Lung (tissue), 12 donors: Measurements from ENCODE around the gene ARSB. TPM values are rescaled to one million over a fixed set of nuclear protein-coding genes. Genes with fewer than 3 reads are reported as not detected.

ENCODE experiments used
- ATAC-seq: fragments of 200-7000 bp; cut with Tn5 transposase; one replicate; pipeline ENCODE4 v1.9.1; 2020; ENCODE audit warnings: moderate number of reproducible peaks; ENCODE audit not compliant: insufficient read depth, low FRiP score
- DNase-seq, 3 donors: peaks; one replicate each; pipeline ENCODE4 v3.0.0-alpha.2; 2013 to 2017
- H3K27ac ChIP-seq, 2 donors: one replicate each; pipeline ENCODE4 v1.5.1; 2013; ENCODE audit warnings: mild to moderate bottlenecking in 2 of 2, moderate library complexity in 2 of 2, control low read depth in 1 of 2, inconsistent platforms in 1 of 2, low read depth in 1 of 2, low read length in 1 of 2
- H3K27me3 ChIP-seq, 3 donors: one replicate each; pipeline ENCODE4 v1.5.1; 2013; ENCODE audit warnings: low read length in 2 of 3; ENCODE audit not compliant: control insufficient read depth in 3 of 3, insufficient read depth in 3 of 3
- H3K36me3 ChIP-seq, 4 donors: one replicate each; pipeline ENCODE4 v1.5.1; 2013; ENCODE audit warnings: low read length in 4 of 4, mild to moderate bottlenecking in 1 of 4, moderate library complexity in 1 of 4; ENCODE audit not compliant: control insufficient read depth in 4 of 4, insufficient read depth in 4 of 4
- H3K4me1 ChIP-seq, 5 donors: one replicate each; pipeline ENCODE4 v1.5.1; 2013; ENCODE audit warnings: low read length in 5 of 5, mild to moderate bottlenecking in 2 of 5, moderate library complexity in 1 of 5; ENCODE audit not compliant: control insufficient read depth in 5 of 5, insufficient read depth in 5 of 5
- H3K4me3 ChIP-seq: one replicate; pipeline ENCODE4 v1.5.1; 2013; ENCODE audit warnings: mild to moderate bottlenecking, control low read depth, moderate library complexity
- H3K9ac ChIP-seq, 2 donors: one replicate each; pipeline ENCODE4 v1.5.1; 2013; ENCODE audit warnings: low read length in 2 of 2, control low read depth in 1 of 2; ENCODE audit not compliant: insufficient read depth in 1 of 2
- H3K9me3 ChIP-seq, 4 donors: one replicate each; pipeline ENCODE4 v1.5.1; 2013; ENCODE audit warnings: low read length in 3 of 4, mild to moderate bottlenecking in 1 of 4, moderate library complexity in 1 of 4; ENCODE audit not compliant: control insufficient read depth in 4 of 4, insufficient read depth in 3 of 4
- CTCF ChIP-seq: IDR thresholded peaks from 2 replicates; pipeline ENCODE4 v1.5.1; 2012; ENCODE audit warnings: mild to moderate bottlenecking; ENCODE audit errors: control extremely low read depth, extremely low read depth
- WGBS, 2 donors: extraction: QIAGEN DNeasy Blood & Tissue Kit; methylation state at CpG; one replicate each; pipeline ENCODE4 v1.1.7; 2013; 5-methylcytosine and 5-hydroxymethylcytosine counted together
- polyA plus RNA-seq, 2 donors: library from polyadenylated mRNA; stranded (reverse); fragments of 200-250 nt; gene quantifications; one replicate each; pipeline ENCODE4 v1.2.1, GENCODE V29; 2013
- total RNA-seq, 2 donors: library from RNA; depleted of rRNA in 1 of 2; stranded (reverse); fragments of >200 nt in 1 of 2; gene quantifications; one replicate each; pipeline ENCODE4 v1.2.1, GENCODE V29; 2014 to 2021
- donor health status: control.
- donor health status: control.
- donor health status: Bipolar disorder and iron deficiency.
- donor health status: healthy.
- donor health status: DM: yes; HTN: yes; CAD: no.

The ARSB gene
- total and polyA plus RNA-seq, 4 donors, result 3.2 to 17.3 (median 11.1) TPM

DNA sequence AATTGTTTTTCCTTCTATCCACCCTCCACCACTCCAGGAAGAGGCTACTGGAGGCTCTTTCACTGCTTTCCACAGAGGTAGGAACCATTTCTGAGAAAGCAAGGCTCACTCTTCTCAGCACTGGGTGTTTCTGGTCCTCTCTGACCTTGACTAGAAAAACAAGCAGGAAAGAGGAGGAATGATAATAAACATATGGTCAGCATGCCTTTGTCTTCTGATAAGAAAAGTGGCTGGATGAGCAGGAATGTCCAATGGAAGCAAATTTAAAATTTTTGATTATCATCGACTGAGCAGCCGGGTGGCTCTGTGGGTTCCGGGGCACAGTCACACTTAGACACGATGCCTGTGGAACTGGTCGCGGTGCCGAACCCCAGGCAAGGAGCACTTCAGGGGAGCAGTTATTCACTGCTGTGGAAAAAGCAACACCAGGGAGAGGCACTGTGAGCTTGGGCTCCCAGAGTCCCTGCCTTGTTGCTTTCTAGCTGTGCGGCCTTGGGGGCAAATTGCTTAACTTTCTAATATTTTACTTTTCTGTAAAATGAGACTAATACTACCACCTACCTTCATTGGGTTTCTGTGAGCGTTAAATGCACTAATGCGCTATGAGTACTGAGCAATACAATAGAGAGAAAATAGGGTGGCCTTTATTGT lies 179.5 kb downstream of the ARSB start:
- Histone ChIP-seq H3K4me3 (no peak overlapping the region), H3K36me3 (no peaks in the 10 kb centered on the region), H3K4me1 (peaks cover 0 to 69% (median 4%) of the 10 kb centered on the region in 5 donors), H3K9ac (no peak overlapping the region), H3K27me3 (no peaks in the 10 kb centered on the region), H3K9me3 (peaks cover 0 to 7% (median 0%) of the 10 kb centered on the region in 4 donors), H3K27ac (no peak overlapping the region)
- 92% methylated on average over 10 of the region's 10 CpGs for WGBS, 2 donors
- ATAC-seq, result no peak
- DNase-seq, result peak in 1 of 3 donors; percentile 24
- TF ChIP-seq CTCF, result no peak

DNA sequence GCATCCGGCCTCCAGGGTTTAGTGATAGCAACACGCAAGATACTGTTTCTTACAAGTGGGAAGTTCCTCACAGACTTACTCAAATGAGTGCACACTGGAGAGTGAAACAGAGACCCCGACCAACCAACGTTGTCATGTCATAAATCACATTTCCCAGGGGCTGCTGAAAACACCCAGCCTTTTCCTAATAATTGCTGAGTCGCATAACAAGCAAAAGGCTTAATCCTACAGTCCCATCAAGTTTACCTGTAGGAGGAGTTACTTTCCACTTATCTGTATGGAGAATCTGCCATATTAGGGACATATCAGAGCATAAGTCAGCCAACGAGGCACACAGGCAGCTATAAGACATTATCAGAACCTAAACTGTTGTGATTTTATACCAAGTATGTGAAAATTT lies 180.1 kb downstream of the ARSB start:
- Histone ChIP-seq H3K4me3 (no peak overlapping the region), H3K9ac (no peak overlapping the region), H3K36me3 (no peaks in the 10 kb centered on the region), H3K9me3 (peaks cover 0 to 7% (median 0%) of the 10 kb centered on the region in 4 donors), H3K27ac (no peak overlapping the region), H3K4me1 (peaks cover 0 to 63% (median 4%) of the 10 kb centered on the region in 5 donors), H3K27me3 (no peaks in the 10 kb centered on the region)
- no peak for ATAC-seq
- no peak for TF ChIP-seq CTCF
- no peak for DNase-seq
- WGBS, 2 donors, result 84 to 89% methylated on average over 6 of the region's 6 CpGs

DNA sequence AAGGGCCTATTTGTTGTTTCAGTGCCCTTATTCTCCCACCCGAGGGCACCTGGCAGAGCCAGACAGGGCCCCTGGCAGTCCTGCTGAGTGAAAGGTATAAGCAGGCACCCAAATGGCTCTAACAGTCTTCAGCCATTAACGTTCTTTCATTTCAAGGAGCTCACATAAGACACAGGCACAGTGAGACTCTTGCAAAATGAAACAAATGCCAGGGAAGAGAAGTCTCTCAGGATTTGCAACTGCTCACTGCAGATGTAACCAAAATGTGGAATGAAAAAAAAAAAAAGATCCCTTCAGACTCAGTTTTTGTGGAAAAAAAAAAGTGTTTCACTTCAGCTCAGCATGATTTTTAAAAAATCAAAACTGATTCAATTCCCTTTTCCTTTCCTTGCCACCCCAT lies 181.2 kb downstream of the ARSB start:
- no peak overlapping the region for H3K9ac ChIP-seq
- DNase-seq, result no peak
- peaks cover 0 to 7% (median 0%) of the 10 kb centered on the region in 4 donors for H3K9me3 ChIP-seq
- H3K4me3 ChIP-seq, result no peak overlapping the region
- H3K36me3 ChIP-seq, result no peaks in the 10 kb centered on the region
- ATAC-seq, result no peak
- H3K4me1 ChIP-seq, result peaks cover 0 to 62% (median 3%) of the 10 kb centered on the region in 5 donors
- no peaks in the 10 kb centered on the region for H3K27me3 ChIP-seq
- 89 to 93% methylated on average over 2 of the region's 2 CpGs for WGBS, 2 donors
- no peak for TF ChIP-seq CTCF
- no peak overlapping the region for H3K27ac ChIP-seq
